ENCODE results near the gene ABLIM2.

ABLIM2 gene

DNA sequence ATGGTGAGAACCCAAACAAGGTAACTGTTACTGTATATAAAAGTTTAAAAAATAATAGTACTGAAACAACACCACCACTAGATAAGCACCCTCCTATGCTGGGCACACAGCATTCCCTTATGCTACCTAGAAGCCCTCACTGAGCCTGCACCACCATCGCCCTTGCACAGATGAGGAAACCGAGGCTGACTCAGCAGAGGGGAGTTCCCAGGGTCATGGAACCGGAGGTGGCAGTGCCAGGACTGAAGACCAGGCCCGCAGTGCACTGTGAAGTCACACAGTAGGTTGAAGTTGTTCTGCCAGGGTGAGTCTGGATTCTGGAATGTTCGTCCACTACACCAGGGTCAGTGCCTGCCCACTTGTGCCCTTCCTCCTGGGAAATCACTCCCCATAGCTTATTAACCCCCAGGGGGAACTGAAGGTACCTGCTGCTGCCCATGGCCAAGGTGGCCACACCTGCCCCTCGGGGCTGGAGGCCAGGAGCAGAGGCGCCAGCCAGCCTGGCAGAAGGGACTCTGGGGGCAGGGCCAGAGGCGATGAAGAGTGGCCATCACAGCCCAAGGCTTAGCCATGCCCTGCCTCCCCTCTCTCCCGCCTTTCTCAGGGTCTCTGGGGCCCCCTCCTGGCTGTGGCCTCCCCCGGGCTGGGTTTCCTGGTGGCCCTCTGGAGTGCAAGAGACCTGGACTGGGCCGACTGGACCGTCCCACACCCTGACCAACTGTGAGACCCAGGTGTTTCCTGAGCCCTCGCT, 15.1 kb upstream of the ABLIM2 start:
- no peak for DNase-seq

DNA sequence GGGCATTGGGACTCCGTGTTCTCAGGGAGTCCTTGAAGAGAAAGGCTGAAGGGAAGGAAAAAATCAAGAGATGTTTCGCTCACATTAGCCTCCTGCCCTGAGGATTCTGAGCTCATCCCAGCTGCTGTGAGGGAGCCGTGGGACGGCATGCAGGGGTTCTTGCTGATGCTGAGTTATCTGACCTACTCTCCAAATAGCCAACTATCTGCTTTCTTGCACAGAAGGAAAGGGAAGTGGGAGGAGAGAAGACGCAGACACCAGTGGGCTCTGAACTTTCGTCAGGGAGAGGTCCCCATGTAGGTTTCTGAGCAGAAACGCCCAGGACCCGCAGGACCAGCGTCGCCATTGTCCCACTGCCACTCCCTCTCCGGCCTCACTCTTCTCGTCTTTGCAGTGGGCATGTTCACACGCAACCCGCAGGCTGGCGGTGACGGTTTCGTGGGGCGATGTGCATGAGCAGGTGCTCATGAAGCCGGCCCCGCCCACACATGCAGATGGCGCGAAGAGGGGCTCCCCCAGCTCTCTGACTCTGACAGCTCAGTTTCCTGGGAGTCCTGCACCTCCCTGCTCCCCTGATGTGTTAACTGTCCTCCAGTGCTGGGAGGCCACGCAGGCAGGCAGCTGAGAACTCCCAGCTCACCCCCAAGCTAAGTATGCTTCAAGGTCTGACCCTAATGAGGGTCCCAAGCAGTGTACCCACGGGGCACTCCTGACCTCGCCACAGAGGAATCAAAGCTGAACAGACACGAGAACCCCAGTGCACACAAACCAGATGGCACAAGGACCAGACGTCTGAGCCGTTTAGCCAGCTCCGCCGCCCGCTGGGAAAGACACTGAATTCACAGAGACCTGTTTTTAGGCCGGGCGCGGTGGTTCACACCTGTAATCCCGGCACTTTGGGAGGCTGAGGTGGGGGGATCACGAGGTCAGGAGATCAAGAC, 13.6 kb upstream of the ABLIM2 start:
- DNase-seq, result peak; percentile 57

DNA sequence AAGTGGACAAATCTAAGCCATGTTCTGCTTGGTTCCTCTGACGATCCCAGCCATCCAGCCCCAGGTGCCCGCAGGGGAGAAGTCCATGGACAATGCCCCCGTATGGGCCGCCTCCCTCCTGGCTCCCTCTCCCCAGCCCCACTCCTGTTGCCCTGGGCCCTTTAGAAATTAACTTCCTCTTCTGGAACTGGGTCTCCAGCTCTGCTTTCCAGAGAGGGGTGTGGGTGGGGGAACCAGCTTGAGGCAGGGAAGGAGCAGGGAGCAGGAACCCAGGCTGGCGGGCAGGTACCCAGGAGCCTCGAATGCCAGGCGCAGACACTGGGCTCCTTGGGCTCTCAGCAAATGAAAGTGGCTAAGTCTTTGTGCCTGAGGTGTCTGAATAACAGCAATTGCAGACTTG, 12.7 kb upstream of the ABLIM2 start:
- DNase-seq, result no peak

DNA sequence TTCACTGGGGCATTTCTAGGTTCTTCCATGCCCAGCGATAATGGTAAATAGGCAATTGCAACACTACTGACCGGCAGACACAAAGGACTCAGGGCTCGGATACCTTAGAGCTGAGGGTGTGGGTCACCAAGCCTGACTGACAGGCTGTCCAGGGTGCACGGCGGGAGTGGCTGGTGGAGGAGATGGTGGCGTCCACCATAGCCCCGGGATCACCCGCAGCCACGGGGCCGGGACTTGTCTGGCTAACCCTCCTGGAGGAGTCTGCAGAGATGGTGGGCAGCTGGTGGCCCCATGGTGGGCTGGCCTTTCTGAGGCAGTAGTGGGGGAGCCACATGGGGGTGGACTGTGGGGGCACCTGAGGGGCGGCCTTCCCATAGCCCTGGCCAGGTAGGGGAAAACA, 11.7 kb upstream of the ABLIM2 start:
- DNase-seq, result no peak

DNA sequence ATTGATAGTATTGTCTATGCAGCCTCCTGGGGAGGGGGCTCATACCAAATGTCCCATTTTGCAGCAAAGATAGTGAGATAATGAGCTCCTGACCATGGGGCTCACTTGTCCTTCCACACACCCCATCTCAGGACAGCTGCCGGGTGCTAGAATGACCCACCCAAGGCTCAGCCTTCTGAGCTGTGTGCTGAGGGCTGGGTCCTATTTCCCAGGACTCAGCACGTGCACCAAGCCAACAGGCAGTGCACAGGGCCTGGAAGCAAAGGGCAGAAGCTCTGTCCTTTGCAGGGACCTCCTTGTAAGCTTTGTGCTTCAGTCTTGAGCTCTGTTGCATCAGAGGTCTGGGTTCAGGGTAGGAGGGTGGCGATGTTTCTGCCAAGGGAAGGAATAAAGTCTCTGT, 11.2 kb upstream of the ABLIM2 start:
- DNase-seq, result no peak

DNA sequence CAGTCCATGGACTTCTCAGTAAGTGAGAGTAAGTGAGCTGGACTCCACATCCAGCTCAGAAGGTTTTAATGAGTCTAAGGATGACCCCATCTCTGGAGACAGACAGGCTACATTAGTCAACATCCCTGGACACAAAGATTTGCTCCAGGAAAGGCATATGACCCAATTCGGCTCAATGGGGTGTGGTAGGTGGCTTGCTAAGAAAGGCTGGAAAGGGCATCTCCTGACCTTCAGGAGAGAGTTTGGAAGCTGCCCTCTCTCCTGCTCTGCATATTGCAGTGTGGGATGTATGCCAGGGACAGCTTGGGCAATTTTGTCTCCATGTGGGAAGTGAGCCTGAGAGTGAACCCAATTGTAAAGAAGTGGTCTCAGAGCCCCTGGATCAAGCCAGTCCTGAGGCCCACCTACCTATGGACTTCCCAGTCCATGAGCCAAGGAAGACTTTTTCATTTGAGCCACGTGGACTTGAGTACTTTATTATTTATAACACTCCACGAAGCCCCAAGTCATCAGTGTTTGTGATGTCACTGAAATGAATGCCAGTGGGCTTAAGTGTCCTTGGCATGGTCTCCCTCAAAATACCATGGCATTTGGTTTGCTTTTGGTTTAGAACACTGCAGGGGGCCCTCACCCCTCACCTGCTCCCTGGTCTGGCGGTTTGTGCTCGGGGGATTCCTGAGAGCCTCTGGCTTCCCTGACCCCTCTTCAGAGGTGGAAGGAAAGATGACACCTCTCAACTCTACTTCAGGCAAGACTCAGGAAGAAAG, 10.4 kb upstream of the ABLIM2 start:
- DNase-seq, result no peak

DNA sequence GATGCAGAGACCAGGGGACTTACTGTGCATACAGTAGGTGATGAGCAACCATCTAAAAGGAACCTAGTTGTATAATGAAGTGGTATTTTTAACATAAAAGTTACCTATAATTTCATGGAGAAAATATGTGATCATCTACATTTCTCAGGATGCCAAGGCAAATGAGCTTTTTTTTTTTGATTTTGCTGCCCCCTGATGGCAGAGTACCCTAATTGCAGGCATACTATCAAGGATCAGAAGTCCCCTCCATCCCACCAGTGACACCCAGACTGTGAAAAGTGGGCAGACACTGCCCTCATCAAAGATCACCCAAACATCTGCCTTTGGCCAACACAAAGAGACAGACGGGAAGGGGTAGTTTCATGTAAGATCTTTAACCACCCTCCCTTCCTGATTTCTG, 9.6 kb upstream of the ABLIM2 start:
- no peak for DNase-seq

DNA sequence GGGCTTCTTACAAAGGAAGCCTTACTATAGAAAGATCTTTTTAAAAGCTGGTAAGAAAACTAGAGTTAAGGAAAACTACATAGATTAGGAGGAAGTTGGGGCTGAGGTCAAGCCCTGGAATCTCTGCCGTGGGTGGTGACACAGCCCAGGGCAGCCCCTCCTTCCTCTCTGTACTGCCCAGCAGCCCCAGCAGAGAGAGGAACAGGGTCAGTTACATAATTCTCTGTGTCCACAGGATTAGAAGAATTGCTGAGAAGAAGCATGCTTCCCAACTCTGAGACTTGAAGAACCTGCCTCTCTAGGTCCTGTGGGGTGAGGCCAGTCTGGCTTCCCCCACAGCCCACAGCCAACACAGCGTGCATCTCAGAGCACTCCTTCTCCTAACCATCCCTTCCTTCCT, 9.2 kb upstream of the ABLIM2 start:
- no peak for DNase-seq

DNA sequence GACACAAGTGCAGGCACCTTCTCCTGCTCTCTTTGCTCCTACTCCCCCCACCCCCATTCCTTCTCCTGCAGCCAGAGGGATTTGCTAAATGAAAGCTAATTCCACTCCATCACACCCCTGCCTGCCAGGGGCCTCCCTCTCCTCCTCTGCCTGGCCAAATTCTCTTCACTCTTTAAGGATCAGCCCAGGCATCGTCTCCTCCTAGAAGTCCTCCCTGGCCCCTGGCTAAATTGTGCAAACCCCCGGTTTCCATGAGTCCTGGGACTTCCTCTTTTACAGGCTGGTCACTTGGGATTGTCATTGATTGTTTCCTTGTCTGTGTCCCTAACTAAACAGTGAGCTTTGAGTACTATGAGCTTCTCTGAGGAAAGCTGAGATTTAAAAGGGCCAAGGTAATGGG, 8.7 kb upstream of the ABLIM2 start:
- no peak for DNase-seq

DNA sequence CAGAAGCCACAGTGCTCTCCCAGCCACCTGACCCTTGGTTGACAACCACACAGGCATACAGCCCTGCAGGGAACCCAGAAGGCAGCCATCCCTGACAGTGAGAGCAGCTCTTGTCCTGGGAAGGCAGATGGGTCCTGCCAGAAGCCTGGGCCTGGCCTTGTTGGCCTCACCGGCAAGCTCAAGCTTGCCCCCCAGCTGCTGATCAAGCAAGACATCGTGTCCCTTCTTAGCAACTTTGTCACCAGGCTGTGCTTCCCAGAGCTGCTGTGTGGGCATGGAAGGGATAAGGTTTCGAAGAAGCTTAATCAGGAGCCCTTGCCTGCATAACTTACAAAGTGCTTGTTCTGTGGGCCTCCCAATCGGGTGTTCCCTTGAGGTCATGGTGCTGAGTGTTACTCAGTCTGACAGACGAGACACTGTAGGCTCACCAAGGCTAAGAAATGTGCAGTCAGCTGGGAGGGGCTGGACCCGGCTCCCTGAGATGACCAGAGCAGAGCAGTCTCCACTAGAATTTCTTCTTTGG, 6.8 kb upstream of the ABLIM2 start:
- DNase-seq, result no peak

DNA sequence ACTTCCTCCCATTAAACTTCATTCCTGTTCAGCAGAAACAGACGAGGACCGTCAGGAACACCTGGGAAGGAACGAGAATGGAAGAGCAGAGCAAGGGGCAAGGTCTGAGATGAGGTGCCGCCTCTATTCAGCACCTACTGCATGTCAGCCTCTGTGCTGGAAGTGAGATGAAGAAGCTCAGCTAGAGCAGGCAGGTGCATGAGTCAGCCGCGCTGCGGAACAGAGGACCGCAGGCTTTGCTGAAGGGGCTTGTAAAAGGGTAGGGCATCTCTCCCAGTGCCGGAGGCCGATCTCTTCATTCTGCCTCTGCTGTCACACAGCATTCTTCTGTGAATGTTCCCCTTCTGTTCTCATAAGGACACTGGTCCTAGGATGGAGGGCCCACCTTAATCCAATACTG, 6.1 kb upstream of the ABLIM2 start:
- no peak for DNase-seq

DNA sequence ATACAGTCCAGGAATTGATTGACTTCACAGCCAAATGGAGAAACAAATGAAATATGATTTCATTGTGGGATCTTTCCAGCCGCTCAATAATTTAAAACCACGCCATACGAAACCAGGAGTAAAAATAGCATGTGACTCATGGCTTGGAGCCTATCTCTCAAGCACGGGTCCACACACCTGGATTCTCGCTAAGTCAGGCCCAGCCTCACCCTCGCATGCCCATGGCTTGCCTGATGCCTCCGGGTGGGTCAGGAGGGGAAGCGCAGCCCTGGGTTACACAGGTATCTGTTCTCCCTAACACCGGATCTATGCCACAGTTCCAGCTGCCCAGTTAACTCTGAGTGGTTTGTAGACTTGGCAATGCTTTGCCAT, 5.6 kb upstream of the ABLIM2 start:
- DNase-seq, result no peak

DNA sequence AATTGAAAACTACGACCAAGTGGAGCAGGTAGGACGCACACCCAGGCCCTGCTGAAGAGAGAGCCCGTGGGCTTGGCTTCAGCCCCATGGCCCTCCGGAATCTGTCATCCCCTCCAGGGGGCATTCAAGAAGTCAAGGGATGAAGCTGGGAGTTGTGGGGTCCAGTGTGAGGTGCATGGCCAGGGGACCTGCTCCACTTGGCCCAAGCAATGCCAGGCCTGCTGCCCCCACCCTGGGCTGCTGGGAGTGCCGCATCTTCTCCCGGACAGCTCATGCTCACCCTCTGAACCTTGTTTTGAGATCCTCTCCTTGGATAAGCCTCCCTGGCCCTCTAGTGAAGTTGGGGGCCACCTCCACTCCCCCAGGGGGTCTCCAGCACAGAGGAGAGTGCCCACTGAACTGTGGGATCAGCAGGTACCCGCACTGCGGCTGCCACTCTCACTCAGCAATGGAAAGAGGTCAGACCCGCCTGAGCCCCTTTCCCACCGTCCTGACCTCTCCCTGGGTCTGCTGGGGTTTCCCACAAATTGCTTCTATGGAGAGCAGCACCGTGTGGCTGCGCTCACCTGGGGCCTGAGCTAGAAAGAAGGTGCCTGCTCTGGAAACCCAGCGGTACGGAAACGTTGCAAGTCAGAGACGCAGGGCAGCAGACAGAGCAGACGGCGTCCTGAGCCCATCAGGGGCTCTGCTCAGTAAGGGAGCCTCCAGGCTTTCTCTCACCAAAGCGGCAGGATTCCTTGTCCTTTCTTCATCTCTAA, 5.0 kb upstream of the ABLIM2 start:
- no peak for DNase-seq

DNA sequence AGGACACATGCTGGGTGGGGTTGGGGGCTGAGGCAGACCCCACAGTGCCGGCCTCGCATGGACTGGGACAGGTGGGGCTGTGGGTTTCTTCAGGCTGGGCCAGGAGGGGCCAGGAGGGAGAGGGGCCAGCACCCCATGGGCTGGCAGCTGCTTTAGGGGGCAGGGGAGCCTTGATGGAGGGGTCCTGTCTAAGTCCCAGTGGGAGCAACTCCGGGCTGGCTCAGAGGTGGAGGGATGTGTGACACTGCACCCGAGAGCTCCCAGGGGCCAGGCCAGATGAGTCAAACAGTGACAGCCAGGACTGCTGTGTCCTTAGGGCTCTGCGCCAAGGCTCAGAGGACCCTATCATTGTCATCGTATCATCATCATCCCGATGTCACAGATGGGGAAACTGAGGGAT, 4.4 kb upstream of the ABLIM2 start:
- no peak for DNase-seq

DNA sequence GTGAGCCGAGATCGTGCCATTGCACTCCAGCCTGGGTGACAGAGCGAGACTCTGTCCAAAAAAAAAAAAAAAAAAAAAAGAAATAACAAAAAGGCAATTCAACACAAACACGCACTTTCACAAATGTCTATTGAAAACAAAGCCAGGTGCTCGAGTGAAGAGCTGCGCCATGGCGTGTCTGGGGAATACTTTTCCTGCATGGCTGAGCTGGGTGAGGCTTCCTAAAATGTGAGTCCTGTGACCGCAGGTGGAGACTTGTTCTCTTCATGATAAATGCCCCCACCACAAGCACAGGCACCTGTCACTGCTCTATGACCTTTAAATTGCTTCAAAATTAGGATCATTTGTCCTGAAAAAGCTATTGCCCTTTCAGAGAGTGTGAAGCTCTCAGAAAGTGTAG, 4.0 kb upstream of the ABLIM2 start:
- DNase-seq, result no peak

DNA sequence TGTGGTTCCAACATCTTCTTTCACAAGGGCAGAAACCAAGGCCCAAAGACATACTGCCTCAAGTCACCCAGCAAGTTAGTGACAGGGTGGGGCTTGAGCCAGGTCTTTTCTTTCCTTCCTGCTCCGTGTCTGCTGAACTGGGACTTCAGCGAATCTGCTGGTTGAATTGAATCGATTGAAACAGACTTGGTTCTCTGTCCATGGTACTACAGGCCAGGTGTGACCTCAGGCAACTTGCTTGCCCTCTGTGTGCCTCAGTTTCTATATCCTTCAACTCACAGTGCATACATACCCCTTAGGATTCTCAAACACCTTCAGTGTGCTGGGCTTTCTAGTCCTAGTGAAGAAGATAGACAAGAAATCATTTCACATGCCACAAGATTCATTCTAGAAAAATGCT, 2.0 kb upstream of the ABLIM2 start:
- DNase-seq, result no peak

DNA sequence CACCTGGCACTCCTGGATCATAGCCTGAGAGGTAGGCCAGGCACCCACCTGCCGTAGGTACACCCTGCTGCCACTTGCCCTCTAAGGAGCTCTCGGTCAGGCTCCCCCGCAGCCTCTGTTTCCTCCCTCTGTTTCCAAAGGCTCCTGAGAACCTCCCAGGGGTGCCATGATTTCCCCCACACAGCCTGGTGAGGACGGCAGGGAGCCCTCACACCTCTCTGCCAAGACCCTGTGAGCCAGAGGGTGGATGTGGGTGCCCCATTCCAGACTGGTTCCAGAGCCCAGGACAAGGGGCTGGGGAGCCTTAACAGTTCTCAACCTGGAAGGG, 1.6 kb upstream of the ABLIM2 start:
- no peak for DNase-seq

DNA sequence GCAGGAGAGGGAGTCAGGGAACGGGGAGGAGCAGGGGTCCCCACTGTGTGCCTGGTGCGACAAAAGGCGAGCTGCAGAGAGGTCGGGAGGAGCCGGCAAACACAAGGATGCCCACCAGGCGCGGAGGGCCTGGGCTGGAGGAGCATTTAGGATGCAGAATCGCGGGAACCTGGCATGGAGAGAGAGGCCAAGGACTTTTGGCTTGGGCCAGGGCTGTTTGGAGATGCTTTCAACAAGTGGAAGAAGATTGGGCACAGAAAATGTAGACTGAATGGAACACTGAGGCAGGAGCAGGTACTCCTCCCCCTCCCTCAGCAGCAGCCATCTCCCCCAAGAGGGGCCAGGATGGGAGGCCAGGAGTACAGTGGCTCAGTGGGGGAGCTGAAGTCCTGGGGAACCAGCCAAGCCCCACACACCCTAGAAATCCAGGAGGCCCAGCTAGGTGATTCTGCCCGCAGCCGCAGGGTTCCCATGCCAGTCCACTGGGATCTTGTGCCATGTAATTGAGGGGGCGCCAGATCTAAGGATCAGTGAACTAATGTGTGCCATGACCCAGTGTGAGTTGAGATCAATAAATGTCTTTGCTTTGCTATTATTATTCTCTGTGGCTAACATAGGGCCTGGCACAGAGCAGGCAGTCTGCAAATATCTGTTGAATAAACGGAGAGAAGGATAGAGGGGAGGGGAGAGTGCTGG, 1.1 kb upstream of the ABLIM2 start:
- DNase-seq, result no peak

DNA sequence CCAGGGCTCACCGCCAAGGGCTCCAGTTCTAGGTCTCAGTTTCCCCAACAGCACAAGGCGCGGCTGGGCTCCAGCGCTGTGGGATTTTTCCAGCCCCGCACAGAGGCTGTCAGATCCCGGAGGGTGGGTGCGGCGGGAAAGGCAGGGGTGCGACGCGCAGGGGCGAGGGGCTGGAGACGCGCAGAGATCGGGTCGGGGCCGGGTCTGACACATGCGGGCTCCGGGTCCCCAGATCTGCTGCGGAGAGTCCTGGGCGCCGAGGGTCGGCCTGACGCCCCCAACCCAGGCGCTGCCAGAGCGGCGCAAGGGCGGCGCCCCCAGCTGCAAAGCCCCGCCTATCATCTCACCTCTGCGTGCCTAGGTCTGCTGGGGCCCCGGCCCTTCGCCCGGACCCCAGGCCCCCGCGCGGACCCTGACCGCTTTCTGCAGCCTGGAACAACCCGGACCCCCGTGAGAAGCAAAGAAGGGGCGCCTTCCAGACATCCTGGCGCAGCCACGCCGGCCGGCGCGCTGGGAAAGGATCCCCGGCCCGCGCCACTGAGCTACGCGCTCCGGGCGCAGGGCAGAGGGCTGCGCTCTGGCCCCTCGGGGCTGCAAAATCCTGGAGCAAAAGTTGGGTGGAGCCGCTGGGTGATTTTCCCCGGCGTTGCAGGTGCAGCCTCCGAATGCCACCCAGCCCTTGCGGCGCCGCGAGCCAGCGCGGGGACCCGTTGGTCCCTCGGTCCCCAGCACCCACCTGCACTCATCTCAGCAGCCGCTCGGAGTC, 486 bp downstream of the ABLIM2 start:
- no peak for DNase-seq

DNA sequence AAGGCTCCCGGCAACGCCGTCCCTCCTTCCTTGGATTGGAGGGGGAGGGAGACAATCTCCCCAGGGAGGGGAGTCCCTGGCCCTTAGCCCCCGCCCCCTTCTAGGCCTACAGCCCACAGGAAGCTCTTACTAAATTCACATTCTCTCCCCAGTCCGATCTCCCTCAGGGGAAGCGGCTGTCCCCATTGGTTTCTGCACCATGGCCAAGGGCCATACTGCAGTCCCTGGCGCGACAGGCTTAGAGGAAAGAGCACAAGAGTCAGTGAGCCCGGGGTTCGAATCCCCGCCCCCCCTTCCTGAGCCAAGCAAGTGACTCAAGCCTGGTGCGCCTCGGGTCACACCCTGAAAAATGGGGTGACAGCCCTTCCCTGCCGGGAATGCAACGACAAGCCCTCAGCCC, 1.1 kb downstream of the ABLIM2 start:
- DNase-seq, result no peak

DNA sequence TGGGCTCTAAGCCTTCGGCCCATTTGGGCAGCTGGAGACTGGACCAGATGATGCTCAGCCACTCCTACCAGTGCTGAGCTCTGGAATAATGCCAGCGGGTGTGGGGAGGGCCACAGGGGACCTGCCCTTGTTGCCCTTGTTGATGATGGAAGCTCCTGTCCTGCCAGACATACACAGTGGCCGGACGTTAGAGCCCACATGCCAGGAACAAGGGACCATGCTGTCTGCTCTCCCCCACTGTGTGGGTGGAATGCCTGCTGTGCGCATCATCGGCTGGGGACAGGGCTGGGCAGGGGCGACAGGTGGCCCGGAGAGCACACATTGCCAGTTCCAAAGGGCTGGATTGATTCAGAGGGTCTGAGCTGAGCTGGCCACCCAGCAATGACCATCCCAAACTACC, 2.0 kb downstream of the ABLIM2 start:
- DNase-seq, result no peak

All from stimulated activated naive CD4-positive, alpha-beta T cell treated with Interleukin-2 at 50 U/mL for 16 hours (primary cell).